GM18951 (cell line): Measurements from ENCODE around the gene EPN3.

Experiments used
- POLR2A ChIP-seq: IDR thresholded peaks from 4 replicates; pipeline ENCODE4 v1.6.1; 2011; ENCODE audit warnings: mild to moderate bottlenecking; ENCODE audit not compliant: insufficient read length, insufficient read depth; ENCODE audit errors: extremely low read depth
- in situ Hi-C: fragments of 300-500 bp; cut with MboI; formaldehyde crosslinking; loops from one replicate; pipeline ENCODE4 v1.12.0; 2022; ENCODE audit warnings: low sequenced_read_pairs, mixed read lengths, inconsistent platforms; ENCODE audit not compliant: unreplicated experiment

The EPN3 gene

DNA sequence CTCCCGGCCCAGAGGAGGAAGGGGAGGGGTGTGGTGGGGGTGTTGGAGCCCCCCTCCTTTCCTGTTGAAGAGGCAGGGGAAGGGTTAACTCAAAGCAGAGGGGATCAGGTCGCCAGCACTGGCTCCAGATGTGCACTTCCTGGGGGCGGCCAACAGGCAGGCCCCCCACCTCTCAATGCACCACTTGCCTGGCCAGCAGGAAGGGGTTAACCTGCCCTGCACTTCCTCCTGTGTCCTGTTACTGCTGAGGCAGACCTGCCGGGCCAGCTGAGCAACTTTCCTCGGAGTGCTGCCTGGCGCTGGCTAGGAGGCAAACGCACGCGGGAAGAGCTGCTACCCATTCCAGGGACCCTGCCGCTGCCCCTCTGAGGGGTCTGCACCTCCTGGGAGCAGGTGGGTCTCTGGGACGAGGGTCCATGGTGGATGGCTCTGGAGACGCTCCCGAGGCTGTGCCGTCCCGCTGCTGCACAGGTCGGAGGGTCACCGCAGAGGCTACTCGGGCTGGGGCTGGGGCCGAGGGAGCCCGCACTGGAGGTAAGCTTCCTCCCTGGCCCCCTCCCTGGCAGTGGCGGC lies at the start of gene EPN3:
EPN3 (plus strand) TSS at position 284 of the 573 bp plus-strand sequence. CDS start 3,822 bp downstream, outside the sequence.
- in situ Hi-C loops, result no loop called here
- TF ChIP-seq POLR2A, result no peak

DNA sequence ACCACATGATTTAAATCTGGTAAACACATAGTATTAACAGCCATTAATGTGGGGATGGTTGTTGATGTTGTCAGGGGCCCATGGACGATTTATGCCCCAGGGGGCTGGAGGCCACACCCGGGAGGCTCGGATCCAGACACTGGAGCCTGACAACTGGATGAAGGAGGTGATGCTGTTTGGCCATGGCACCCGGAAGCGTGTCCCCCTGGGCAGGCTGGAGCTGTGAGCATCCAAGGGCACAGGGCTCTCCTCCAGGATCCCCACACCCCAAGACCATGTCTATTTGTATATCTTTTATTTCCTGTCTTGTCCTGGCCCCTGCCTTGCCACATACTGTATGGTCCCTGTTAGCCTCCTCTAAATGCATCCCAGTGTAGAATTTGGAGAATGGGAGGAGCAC lies 49.3 kb upstream of the EPN3 start:
- in situ Hi-C loops, result no loop called here
- no peak for TF ChIP-seq POLR2A

DNA sequence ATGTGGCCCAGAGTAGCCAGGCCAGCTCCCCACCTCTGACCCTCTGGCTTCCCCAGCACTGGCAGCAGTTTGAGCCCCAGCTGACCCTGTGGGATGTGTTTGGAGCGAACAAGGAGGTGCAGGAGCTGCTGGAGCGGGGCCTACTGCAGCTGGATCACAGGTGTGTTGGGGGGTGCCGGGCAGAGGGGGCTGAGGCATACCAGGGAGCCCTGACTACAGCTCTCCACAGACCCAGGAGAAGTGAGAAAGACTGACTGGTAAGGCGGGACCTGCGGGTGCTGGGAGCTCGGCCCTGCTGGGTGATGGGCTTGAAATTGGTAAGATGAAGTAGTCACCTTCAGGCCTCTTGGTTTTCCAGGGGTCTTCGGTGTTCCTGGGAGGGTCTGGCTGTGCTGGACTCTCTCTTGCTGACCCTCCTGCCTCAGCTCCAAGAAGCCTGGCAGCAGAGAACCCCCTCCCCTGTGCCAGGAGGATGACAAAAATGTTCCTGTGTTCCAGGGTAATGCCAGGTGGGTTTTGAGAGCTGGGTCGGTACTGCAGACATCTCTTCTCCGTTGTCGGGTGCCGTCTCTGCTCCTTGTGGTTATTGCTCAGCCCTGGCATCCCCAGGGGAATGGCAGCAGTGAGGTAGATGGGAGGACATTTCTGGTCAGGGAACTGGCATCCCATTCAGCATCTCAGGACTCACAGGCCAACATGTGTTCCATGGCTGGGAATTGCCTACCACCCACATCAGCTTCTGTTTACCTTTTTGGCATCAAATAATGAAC lies 48.0 kb upstream of the EPN3 start:
- no peak for TF ChIP-seq POLR2A
- in situ Hi-C loops, result no loop called here

DNA sequence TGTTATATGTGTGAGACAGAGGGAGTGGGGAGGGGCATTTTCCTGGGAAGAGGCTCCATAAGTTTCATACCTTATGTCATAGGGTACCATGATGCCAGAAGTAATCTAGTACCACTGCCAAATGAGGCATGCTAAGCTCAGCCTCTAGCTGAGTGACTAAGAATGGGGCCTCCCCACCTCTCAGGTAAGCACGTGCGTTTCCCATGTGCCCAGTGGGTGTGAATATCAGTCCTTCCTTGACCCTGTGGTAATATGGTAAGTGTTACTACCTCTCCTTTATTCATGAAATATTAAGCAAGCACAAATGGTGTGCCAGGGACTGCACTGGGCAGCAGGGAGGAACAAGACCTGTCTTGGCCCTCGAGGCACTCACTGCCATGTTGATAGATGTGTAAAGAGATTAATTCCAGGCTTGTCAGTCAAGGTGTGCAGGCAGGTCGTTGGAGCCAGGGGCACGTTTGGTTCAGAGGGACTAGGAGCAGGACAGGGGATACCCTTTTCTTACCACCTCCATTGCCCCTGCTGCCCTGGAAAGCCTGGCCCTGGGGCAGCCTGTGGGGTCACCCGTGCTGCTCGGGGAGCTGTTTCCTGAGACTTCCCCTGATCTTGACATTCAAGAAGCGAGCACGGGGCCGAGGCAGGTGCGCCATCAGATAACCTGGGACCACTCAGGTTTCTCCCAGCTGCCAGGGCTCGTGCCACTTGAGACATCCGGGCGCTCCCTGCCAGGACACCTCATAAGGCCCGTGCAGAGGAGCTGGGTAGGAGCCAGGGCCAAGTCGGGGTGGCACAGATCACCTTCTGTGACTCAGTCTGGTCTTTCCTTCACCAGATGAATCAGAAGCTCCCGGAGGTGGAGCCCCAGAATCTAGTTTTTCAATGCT lies 45.1 kb upstream of the EPN3 start:
- no peak for TF ChIP-seq POLR2A
- in situ Hi-C loops, result no loop called here

DNA sequence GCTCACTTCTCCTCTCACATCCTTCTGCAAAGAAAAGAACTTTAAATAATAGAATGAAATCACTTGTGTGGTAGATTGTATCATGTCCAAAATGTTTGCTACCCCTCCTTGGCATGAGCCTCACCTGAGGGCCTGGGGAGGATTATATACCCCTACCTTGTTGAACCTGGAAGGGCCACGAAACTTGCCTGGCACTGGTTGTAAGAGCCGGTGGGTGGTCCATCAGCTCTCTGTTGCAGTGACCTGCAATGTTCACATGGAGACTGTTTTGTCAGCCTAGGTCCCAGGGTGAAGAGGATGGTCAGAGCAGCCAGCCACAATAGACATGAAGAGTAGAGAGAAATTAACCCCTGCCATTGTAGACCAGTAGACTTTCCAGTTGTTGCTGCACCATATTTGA lies 43.7 kb upstream of the EPN3 start:
- TF ChIP-seq POLR2A, result no peak
- in situ Hi-C loops, result no loop called here

DNA sequence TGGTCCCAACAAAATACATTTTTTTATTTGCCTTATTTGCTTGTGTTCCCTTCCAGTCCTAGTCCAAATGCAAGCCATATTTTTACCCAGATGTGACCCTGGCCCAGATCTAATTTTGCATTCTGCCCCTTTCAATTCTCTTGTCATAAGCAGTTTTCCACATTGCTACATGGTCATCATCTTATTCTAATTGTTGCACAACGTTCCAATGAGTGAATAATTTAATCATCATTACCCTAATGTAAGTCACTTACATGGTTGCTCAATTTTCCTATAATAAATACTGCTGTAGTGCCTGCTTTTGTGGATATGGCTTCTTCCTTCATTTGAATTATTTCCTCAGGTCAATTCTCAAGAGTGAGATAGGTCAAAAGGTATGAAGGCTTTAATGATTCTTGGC lies 41.0 kb upstream of the EPN3 start:
- in situ Hi-C loops, result no loop called here
- no peak for TF ChIP-seq POLR2A

DNA sequence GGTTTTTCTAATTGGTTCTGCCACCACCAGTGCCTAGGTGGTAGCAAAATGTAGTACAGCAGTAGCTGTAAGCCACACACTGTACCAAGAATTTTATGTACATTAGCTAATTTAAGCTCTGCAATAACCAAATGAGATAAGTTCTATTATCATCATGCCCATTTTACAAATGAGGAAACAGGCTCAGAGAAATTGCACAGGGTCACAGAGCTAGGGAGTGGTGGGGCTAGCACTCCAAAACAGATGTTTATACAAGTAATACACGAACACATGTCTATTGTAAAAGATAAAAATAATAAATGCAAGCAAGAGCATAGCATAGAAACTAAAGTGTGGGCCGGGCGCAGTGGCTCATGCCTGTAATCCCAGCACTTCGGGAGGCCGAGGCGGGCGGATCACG lies 40.3 kb upstream of the EPN3 start:
- in situ Hi-C loops, result no loop called here
- TF ChIP-seq POLR2A, result no peak

DNA sequence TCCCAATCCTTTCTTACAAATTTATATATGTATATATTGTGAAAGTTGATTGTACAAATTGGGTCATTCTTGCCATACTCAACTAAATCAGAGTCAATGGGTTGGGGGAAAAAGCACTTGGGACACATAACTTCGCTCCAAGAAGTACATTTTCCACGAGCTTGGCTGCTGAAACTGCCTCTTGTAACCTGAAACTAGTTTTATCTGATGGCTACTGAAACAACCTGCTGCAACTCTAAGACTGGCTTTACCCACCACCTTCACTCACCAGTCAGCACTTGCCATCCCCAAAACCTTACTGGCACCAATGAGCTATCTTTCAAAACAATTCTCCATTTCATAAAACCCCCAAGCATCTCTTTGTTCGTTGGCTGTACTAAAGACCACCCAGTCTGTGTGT lies 38.8 kb upstream of the EPN3 start:
- TF ChIP-seq POLR2A, result no peak
- in situ Hi-C loops, result no loop called here

DNA sequence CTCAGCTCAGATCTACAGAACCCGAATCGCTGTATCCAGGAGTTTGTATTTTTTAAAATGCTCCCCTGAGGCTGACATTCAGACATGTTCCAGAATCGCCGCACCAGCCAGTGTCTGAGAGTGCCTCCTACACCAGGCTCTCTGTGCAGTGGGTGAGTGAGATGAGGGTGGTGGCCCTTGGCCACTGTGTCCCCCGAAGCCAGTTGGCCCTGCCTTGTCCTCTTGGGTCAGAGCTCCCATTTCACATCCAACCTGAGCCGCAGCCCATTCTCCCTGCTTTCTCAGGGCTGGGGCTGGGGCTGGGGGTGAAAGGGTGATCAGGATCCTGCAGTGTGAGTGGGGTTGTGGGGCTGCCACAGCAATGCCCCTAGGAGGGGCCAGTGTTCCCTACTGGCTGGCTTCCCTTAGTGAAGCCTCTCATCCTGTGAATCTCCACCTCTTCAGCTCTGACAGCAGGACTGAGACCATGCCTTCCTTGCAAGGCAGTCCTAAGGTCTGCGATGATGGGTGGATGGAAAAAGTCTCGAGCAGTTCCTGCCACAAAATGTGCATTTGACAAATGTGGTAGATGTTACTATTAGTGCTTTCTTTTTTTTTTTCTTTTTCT lies 37.2 kb upstream of the EPN3 start:
- TF ChIP-seq POLR2A, result no peak
- in situ Hi-C loops, result no loop called here

DNA sequence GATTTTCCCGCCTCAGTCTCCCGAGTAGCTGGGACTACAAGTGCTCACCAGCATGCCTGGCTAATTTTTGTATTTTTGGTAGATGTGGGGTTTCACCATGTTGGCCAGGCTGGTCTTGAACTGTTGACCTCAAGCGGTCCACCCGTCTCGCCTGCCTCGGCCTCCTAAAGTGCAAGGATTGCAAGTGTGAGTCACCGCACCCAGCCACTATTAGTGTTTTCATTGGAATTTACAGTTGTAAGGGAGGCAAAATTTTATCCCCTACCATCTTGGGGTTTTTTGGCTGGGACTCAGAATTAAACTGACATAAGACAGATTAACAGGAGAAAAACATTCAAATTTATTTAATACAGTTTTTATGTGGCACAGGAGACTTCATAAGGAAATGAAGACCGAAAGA lies 36.6 kb upstream of the EPN3 start:
- in situ Hi-C loops, result no loop called here
- no peak for TF ChIP-seq POLR2A

DNA sequence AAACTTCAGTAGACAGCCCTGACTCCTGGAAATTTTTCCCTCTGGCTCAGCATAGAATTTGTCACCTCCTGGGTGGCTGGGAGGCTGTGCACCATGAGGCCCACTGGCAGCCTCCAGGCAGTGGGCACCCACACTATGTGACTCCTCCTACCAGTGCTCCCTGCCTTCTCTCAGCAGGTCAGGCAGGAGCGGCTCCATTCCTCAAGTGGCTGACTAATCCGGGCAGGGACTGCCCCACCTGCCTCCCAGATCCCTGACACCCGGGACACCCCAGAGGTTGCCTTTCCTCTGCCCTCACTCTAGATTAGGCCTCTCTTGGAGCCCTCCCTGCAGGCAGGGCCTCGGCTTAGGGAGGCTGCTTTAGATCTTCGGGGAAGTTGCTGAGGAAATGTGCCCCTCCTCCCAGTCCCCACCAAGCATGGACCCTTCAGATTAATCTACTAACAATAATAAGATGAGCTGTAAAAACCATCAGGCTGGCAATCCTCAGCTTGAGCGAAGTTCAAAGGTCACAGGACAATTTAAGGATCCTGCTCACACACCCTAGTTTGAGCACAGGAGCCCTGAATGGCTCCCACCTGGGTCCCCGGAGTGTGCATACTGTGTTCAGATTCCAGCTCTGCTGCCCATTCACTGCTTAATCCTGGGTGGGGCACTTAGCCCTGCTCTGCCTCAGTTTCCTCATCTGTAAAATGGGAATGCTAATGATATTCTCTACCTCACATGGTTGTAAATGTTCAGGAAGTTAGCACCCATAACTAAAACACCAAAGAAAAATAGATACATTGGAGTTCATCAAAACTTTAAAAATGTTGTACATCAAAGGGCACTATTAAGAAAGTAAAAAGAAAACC lies 34.3 kb upstream of the EPN3 start:
- in situ Hi-C loops, result no loop called here
- TF ChIP-seq POLR2A, result no peak

DNA sequence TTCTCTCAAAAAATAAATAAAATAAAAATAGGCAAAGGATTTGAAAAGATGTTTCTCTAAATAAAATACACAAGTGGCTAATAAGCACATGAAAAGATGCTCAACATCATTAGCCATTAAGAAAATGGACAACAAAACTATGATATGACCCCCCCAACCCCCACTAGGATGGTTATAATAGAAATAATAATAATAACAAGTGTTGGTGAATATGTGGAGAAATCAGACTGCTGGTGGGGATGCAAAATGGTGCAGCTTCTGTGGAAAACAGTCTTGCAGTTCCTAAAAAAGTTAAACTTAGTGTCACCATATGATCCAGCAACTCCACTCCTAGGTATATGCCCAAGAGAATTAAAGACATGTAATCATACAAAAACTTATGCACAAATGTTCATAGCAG lies 33.3 kb upstream of the EPN3 start:
- no peak for TF ChIP-seq POLR2A
- in situ Hi-C loops, result no loop called here
